Spleen (tissue), 7 donors: ENCODE data around the gene NRXN3.

ENCODE experiments used
- CTCF ChIP-seq, 11 experiments: fragments of 200-600 bp in 7 of 11; fragments of 450-650 bp in 4 of 11; sonication (generic) in 4 of 11; IDR thresholded peaks in 8 of 11; conservative IDR thresholded peaks in 3 of 11; 1 replicate in 7 of 11; 2 replicates in 4 of 11; pipeline versions ENCODE4 v1.4.0 to v1.8.0; 2016 to 2021; ENCODE audit warnings: antibody characterized with exemption in 11 of 11, inconsistent platforms in 4 of 11, mild to moderate bottlenecking in 1 of 11
- POLR2A ChIP-seq, 3 donors: fragments of 450-650 bp; IDR thresholded peaks; one replicate each; pipeline ENCODE4 v1.5.1; 2017; ENCODE audit warnings: antibody characterized with exemption in 3 of 3, mild to moderate bottlenecking in 1 of 3
- POLR2AphosphoS5 ChIP-seq, 3 donors: sonication (generic); formaldehyde crosslinking; IDR thresholded peaks; one replicate each; pipeline ENCODE4 v1.5.1; 2017; ENCODE audit warnings: antibody characterized with exemption in 3 of 3
- donor health status: DM: no; HTN: no; CAD: no; lungs with moderate emphysema.
- donor health status: DM: no; HTN: no; CAD: no.
- donor health status: DM: no; HTN: no; CAD: no.

- TF ChIP-seq CTCF (IDR thresholded peaks at IDR 0.05 in 8 of 11, conservative IDR thresholded peaks at IDR 0.05 in 3 of 11) (no peak), POLR2AphosphoS5 (IDR thresholded peaks at IDR 0.05) (no peak), POLR2A (IDR thresholded peaks at IDR 0.05) (no peak)
Observed at GRCh38 chr14:79275292-79275655, 1105.1 kb downstream of the NRXN3 start.
